ENCODE results near the gene WNT9B.

GRCh38 chr17:46823657-46824056 lies 27.7 kb upstream of the WNT9B start:
- TF ChIP-seq, protein P1, sequence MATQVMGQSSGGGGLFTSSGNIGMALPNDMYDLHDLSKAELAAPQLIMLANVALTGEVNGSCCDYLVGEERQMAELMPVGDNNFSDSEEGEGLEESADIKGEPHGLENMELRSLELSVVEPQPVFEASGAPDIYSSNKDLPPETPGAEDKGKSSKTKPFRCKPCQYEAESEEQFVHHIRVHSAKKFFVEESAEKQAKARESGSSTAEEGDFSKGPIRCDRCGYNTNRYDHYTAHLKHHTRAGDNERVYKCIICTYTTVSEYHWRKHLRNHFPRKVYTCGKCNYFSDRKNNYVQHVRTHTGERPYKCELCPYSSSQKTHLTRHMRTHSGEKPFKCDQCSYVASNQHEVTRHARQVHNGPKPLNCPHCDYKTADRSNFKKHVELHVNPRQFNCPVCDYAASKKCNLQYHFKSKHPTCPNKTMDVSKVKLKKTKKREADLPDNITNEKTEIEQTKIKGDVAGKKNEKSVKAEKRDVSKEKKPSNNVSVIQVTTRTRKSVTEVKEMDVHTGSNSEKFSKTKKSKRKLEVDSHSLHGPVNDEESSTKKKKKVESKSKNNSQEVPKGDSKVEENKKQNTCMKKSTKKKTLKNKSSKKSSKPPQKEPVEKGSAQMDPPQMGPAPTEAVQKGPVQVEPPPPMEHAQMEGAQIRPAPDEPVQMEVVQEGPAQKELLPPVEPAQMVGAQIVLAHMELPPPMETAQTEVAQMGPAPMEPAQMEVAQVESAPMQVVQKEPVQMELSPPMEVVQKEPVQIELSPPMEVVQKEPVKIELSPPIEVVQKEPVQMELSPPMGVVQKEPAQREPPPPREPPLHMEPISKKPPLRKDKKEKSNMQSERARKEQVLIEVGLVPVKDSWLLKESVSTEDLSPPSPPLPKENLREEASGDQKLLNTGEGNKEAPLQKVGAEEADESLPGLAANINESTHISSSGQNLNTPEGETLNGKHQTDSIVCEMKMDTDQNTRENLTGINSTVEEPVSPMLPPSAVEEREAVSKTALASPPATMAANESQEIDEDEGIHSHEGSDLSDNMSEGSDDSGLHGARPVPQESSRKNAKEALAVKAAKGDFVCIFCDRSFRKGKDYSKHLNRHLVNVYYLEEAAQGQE (IDR thresholded peaks at IDR 0.05; ENCODE audit: insufficient read depth in 1 of 2, low read depth in 2 of 2, low read length in 2 of 2), result no peak
- TF ChIP-seq FOXP2 (optimal IDR thresholded peaks at IDR 0.05; ENCODE audit: borderline replicate concordance, extremely low read depth, extremely low read length, insufficient read depth) (no peak), SIN3A (IDR thresholded peaks at IDR 0.05; ENCODE audit: borderline replicate concordance, insufficient read depth, low read length) (no peak), TAF1 (IDR thresholded peaks at IDR 0.05; ENCODE audit: borderline replicate concordance, insufficient read depth, low read length) (no peak), POLR2AphosphoS5 (IDR thresholded peaks at IDR 0.05; ENCODE audit: low read depth, low read length) (no peak)
